GM04504 (cell line): ENCODE data around the gene PARL.

Experiments
- DNase-seq: peaks from one replicate; pipeline ENCODE4 v3.0.0-alpha.2; 2012; ENCODE audit warnings: low read depth

PARL gene

DNA sequence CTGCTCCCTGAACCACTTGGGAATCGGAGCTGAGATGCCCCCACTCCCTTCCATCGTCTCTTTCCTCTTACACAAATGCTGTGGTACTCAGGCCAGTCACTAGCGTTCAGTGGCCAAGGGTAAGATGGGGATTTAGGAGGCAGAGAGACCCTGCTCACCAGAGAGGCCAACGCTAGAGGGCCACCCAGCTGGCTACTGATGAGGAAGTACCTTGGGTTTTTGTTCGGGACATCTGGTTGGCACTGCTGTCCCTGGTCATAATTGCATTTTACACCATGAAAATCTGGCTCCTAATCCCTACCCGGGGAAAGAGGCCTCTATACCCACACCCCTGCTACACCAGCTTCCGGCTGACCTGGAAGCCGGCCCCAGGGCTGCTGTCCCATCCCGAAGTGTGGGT lies 67.0 kb downstream of the PARL start:
- DNase-seq = no peak

DNA sequence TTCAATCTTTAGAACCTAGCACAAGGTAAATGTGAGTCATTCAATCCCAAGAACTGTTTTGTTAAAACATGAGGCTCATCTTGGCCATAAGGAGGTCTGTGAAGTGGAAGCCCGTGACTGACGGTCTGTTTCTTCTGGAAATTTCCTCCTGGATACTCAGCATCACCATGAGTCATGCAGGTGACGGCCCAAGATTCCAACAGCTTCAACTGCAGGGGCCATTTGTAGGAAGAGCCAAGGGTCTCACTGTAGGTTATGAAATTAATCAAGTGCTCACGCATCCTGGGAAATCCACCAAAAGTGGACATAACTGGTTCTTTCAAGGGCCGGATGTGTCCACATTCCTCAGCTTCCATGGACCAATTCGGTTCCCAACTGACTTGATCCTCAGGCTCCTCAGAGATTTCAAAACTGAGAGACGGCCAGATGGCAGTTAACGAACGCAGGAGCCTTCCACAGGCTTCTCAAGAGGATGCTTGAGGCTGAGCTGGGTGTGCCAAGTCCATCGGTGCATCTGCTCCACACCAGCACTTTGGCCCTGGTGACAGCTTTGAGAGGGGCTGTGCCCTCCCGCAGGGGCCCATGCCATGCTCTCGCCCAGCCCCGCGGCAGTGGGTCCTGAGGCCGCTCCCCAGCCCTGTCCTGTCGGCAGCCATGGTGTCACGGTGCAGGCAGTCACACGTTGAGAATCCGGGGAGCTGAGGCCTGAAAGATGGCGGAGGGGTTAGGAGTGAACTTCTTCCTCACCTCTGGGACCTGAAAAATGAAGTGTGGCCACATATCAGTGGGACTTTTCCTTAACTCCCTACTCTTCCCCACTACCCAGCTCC lies 67.8 kb downstream of the PARL start:
- no peak for DNase-seq

DNA sequence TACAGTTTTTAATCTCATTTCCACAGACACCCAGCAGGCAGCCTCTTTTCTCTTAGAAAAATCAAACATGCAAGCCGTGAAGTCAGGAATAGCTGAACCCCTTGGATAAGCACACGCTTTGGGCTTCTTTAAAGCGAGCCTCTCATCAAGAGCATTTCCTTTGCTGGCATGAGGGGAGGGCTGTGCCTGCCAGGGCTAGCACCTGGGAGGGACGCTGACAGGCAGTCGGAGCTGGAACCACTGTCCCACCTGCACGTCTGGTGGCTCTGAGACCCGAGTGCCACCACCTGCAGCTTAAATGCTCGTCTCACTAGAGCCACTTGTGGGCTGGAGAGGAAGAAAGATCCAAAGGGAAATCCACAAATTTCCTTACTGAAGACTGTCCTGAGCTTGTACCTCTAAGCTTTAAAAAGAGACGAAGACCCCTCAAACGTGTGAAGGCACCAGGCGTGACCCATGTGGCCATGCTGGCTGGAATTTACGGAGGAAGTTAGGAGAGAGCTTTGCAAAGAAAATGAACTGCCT lies 68.7 kb downstream of the PARL start:
- no peak for DNase-seq

DNA sequence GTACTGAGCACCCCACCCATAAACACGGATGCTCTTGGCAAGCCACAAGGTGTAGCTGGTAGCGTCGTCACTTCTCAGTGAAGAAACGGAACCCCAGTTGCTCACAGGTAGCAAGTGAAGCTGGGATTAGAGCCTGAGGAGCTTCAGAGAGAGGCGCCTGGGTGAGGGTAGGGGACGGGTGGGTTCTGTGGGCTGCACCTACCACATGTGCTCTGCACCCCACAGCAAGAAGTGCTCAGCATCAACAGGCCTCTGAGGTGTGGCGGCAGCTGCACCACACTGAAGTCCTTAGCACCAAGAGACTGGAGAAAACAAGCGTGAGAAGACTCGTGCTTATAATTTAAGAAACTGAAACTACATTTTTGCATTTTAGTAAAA lies 69.1 kb downstream of the PARL start:
- no peak for DNase-seq

DNA sequence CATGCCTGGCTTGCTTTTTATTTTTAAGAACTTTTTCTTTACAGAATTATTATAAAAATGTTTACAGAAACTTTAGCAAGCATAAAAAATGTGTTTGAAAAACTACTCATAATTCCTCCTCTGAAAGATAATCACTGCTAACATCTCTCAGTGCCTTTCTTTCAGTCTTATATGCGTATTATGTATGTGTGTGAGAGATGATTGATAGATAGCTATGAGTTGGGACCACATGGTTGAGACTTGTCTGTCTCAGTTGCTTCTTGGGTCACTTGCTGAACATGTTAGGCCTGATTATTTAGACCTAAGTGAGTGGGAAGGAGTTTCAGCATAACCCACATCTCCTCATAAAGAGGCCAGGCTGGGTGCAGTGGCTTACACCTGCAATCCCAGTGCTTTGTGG lies 70.4 kb downstream of the PARL start:
- DNase-seq = no peak

DNA sequence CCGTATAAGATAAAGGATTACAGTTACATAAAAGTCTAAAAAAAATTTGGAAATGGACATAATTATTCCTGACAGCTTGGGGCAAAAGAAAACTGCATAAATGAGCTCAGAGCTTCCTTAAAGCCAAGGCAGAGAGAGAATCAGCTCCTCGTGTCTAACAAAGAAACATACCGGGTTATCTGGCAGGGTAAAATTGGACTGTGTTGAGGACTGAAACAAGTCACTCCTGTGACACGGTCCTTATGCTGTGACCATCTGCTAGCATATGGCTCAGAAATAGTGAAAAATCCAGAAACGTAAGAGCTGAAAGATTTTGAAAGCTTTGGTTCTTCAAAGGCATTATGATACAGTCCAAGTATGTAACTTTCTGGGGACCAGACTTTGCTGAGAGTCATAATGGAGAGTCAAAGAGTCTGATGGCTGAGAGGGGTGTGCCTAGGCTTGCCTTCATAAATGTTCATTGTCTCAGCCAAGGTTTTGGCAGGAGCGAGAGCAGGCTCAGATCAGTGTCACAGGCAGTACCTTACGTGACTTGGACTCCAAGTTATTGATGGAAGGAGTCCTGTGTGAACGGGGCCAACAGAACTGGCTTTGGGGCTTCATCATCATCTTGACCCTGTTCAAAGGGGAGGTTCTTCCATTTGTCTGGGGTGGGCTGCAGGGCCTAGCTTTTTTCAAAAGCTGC lies 71.8 kb downstream of the PARL start:
- no peak for DNase-seq

DNA sequence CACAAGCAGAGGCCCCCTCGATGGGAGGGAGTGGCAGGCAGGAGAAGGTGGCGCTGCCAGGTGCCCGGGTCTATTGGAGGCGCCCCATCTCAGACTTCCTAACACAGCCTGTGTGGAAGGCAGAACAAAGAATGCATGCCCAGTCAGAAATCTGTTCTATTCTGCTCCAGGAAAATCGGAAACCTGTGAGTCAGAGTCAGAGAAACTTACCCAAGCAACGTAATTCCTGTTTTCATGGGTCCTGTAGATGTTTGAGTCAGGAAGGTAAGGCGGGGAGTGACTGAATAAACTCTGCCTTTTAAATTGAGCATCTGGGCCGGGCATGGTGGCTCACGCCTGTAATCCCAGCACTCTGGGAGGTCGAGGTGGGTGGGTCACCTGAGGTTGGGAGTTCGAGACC lies 73.0 kb downstream of the PARL start:
- no peak for DNase-seq

DNA sequence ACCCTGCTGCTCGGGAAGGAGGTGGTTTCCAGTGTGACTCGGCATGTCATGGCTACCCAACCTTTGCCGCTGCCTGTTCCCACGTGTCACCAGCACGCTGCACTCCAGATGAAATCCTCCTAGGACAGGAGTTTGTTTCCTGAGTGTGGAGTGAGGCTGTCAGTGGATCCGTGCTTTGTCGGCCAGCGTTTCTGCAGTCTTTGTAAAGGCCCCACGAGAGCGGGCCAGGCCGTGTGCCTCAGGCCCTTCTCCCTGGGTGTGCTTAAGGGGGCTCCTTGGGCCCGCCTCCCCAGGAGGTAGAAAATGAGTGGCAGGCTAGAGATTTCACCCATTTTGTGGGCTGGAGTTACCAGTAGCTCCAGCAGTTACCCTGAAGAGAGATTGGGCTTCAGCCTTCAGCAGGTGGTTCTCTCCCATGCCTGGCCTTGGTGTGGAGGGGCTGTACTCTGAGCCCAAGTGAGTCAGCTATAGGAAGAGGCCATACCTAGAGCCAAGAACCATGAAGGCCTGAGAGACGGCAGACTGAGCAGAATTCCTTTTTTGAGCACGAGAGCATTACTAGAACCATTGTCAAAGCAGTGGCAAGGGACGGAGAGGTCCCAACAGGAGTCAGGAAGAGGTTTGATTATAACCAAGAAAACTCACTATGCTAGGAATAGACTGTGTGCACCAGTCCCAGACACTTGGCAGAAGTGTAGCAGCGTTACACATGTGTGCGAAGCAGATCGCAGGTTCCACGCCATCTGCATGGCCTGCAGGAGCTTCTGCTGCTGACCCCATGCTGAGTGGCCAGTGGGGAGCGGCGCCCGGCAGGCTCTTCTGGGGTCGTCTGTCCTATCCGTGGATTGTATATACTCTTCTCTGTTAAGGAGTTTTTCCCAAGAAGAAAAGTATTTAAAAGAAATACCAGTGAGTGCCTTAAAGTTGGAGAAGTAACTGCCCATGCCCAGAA lies 73.8 kb downstream of the PARL start:
- no peak for DNase-seq

DNA sequence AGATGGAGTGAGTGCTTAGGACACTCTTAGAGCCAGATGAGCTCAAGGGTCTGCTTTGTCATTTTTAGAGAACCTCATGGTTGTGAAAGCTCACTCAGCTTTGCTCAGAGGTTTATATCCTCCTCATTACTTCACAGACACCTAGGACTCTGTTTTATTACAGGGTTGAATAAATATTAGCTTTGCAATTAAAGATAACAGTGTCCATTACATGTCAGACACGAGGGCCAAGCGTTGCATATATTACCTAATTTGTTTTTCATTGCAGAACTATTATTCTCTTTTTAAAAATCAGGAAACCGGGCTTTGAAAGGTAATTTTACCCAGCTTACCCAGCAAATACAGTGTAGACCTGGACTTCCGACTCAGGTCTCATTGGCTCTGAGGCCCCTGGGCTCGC lies 75.4 kb downstream of the PARL start:
- no peak for DNase-seq

DNA sequence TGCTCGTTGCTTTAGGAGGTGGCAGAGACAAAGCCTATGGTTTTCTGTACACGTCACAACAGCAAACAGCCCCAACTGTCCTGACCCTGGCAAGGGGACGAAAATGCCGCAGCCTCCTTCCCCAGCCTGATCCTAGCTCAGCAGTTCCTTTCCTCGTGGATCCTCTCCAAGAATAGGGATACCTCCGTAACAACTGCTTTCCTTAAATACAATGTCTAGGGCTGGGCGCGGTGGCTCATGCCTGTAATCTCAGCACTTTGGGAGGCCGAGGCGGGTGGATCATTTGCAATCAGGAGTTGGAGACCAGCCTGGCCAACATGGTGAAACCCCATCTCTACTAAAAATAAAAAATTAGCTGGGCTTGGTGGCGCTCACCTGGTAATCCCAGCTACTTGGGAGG lies 76.3 kb downstream of the PARL start:
- DNase-seq = no peak

DNA sequence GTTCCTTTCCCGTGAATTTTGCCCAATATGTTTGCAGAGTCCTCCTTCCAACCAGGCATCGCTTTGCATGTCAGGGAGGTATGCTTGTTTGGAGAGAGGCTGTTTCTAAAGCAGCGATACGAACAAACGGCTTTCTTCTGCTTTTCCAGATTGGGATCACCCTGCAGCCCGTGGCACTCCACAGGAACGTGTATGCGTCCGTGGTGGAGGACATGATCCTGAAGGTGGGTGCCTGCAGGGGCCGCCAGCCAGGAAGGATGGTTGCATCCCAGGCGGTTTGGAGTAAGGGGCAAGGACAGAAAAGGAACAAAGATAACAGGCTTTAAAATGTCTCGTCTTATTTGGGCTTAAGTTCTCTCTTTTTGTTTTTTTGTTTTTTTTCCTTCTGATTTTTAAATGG lies 76.8 kb downstream of the PARL start:
- DNase-seq = no peak

DNA sequence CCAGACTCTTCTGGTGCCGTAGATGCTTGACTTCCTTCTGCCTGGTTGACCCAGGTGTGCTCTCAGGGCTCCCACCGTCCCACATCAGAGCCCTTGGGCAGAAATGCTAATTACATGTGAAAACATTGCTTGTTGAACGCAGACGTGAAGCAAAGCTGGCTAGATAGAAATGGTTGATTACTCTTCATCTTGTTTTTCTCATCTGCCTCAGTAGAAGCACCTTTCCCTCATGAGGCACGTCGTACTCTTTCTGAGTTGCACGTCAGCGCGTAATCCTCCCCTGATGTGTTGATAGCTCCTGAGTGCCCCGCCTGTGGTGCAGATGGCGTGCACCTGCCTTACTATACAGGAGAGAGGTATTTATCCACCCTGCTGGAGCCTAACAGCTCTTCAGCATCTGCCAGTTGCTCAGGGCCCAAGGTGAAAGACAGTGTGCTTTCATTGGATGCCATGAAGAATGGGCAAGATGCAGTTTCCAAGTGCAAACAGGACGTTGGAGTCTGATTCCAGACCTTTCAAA lies 77.4 kb downstream of the PARL start:
- DNase-seq = no peak

DNA sequence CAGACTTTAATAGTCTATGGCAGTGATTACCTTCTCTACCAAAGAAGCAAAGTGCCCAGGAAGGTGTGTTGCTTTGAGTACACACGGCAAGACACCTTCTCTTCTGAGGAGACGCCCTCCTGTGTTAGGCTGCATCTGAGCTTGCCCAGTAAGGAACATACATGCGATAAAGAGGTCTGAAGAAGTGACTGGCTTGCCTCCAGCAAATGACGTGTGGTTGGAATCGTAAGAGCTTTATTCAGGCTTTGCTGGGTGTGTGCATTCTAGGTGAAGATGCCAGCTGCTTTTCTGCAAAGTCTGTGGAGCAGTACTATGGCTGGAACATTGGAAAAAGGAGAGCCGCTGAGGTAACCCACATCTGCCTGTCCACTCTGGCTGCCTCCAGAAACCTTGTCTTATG lies 81.7 kb downstream of the PARL start:
- DNase-seq = no peak

DNA sequence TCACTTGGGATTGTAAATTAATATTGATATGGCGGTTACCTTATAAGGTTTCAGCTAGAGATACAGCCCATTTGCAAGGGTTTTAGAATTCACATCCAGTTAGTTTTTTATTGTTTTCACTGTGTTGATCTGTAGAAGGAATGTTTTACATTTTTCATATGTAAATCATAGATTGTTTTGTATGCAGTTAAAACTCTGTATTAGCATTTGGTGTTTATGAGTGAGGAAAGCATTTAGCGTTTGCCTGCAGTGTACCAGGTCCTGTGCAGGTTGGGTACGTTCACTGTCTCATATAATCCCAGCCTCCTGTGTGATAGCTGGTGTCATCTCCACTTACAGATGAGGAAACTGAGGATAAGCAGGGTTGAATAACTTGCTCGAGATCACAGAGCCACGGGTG lies 83.1 kb downstream of the PARL start:
- no peak for DNase-seq

DNA sequence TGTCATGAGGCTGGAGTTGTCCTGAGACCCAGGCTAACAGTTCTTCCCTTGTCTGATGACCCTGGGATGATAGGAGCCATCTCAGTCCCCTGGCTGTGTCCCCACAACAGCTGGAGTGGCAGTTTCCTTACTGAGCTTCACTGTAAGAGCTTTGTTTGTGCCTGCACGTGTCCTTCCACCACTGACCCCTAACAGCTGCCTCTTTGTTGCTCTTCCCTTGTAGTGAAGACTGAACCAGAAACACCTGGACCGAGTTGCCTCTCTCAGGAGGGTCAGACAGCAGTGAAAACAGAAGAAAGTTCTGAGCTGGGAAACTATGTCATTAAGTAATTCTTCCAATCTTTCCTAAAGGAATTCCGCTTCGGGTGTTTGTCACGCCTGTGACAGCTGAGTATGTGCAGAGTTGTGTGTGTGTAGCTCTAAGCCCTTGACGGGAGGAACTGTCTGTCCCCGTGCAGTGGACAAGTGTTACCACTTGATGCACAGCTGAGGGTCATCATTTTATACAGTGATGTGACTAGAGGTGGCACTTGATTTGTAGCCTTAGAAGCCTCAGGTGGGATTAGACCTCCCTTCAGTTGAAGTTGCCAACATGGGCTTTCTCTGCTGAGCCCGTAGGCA lies 84.3 kb downstream of the PARL start:
- DNase-seq = no peak

DNA sequence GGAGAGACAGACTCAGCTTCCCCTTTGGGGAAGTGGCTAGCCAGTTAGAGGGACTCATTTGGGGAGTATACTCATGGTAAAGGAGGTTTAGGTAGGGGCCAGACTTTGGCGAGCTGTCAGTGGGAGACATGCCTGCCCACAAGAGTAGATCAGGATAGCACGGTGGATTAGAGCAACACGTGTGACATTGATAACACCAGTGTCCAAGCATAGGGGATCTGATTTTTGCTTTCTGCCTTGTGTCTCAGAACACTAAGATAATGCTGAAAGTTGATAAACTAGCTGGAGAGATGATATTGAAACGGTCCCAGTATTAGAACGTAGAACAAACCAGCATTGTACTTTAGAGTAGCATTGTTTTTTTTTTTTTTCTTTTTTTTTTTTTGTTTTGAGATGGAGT lies 85.2 kb downstream of the PARL start:
- no peak for DNase-seq

DNA sequence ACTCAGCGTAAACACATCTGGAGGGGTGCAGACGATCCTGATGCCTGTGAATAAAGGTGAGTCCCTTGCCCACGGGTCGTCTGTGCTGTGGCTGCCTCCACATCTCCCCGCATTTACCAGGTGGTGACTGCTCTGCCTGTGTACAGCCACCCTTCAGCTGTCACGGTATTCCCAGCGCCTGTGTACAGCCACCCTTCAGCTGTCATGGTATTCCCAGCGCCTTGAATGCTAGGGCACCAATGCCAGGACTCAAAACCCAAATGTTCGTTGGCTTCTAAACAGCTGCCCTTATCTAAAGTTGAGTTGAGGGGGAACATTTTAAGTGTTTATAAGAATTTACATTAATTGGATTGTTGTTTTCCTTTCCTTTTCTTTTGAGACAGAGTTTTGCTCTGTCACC lies 86.7 kb downstream of the PARL start:
- no peak for DNase-seq

DNA sequence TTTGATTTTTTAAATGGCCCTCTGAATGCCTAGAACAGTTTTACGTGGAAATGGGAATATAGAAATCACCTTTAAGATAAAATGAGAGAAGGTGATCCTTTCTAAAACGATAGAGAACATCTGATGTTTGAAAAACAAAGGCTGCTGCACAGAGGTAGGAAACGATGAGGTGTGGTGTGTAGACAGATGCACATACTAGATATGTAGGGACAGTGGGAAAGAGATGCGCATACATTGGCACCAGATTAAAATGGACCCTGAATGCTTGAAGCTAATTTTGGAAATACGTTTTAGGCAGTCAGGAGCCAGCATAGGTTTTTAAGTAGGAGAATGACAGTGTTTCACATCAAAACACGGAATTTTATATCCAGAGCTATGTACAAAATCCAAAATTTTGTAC lies 88.3 kb downstream of the PARL start:
- no peak for DNase-seq

DNA sequence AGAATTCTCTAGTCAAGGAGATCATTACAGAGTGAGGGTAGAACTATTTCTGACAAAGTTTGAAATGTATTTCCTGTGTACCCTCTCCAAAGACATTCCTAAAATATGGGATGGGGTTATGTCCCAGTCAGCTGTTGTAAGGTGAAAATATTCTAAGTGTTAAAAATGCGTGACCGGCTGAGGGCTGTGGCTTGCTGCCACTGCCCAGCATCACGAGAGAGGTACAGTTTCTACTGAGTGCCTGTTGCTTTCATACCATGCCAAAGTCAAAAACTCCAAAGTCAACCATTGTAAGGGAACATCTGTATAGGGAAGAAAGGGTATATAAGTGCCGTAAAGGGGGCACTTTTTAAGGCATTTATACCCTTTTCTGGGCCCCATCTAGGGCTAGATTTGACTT lies 90.2 kb downstream of the PARL start:
- DNase-seq = no peak

DNA sequence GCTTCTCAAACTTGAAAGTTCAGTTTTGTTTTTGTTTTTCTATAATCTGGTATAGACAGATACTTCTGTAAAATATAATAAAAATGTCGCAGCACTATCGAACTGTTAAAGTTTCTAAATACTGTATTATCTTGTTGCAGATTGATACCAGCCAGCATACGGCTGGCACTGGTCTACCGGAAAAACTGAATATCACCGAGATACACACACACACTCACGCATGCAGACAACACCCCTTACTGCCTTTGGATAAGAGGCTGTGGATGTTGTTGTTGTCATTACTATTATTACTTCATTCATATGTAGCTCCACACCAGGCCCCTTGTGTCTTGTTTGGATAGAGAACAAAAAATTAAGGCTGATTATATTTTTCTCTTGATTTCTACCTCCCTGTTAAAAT lies 91.7 kb downstream of the PARL start:
- no peak for DNase-seq

DNA sequence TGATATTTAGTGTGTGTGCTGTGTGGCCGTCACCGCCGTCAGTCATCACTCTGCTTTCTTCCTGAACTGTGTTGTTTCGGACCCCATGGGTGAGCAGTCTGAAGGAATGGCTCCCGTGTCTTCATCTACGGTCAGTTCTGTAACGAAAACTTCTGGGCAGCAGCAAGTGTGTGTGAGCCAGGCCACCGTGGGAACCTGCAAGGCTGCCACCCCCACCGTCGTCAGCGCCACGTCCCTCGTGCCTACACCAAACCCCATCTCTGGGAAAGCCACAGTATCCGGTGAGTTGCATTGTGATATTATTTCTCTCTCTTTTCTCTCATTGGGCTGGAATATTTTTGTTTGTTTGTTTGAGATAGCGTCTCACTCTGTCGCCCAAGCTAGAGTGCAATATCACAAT lies 94.0 kb downstream of the PARL start:
- DNase-seq = no peak

DNA sequence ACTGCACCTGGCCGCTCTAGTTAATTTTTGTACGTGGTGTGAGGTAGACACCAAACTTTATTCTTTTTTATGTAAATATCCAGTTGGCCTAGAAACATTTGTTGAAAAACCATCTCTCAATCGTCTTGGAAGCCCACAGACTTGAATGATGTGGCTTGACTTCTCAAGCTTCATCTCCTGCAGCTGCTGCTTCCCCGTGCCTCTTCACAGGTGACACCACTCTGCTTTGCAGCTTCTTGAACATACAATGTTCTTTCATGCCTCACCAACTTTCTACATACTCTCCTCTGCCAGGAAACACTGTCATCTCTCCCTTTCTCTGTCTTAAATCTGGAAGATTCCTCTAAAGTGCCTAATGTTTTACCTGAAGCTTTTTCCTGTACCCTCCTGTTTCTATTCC lies 94.9 kb downstream of the PARL start:
- no peak for DNase-seq
